GM12873 (cell line): ENCODE results near the gene UMOD.

Experiments used
- TF ChIP-seq, protein P1 (sequence below): IDR thresholded peaks from 2 replicates; pipeline ENCODE4 v1.5.1; 2012; ENCODE audit warnings: low read depth, mild to moderate bottlenecking, moderate library complexity, low read length, control low read depth; ENCODE audit not compliant: insufficient read depth; ENCODE audit errors: missing control alignments

Gene UMOD

DNA sequence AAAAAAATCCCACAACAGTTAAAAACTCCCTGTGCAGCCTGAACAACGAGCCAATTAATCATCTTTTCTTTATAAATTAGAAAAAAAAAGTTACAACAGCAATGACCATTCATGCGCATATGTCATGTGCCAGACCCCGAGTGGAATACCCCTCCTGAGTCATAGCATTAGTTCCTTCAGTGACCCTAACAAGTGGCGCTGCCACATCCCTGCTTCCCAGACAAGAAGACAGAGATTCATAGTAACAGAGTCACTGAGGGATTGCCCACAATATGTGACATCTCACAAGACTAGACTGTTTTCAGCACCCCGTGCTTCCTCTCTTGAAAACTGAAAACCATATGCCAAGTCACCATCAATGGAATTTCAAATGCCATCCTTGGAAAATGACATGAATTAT, 7.9 kb downstream of the UMOD start:
- TF ChIP-seq, protein P1, sequence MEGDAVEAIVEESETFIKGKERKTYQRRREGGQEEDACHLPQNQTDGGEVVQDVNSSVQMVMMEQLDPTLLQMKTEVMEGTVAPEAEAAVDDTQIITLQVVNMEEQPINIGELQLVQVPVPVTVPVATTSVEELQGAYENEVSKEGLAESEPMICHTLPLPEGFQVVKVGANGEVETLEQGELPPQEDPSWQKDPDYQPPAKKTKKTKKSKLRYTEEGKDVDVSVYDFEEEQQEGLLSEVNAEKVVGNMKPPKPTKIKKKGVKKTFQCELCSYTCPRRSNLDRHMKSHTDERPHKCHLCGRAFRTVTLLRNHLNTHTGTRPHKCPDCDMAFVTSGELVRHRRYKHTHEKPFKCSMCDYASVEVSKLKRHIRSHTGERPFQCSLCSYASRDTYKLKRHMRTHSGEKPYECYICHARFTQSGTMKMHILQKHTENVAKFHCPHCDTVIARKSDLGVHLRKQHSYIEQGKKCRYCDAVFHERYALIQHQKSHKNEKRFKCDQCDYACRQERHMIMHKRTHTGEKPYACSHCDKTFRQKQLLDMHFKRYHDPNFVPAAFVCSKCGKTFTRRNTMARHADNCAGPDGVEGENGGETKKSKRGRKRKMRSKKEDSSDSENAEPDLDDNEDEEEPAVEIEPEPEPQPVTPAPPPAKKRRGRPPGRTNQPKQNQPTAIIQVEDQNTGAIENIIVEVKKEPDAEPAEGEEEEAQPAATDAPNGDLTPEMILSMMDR: no peak

- TF ChIP-seq, protein P1: no peak
Measured at GRCh38 chr16:20339744-20340143, 12.8 kb downstream of the UMOD start.

GRCh38 chr16:20336955-20337354, 15.6 kb downstream of the UMOD start:
- TF ChIP-seq, protein P1: no peak

- TF ChIP-seq, protein P1: no peak
Measured at GRCh38 chr16:20334396-20334795, 18.1 kb downstream of the UMOD start.

- TF ChIP-seq, protein P1: no peak
Measured at GRCh38 chr16:20333120-20333519, 19.4 kb downstream of the UMOD start.

GRCh38 chr16:20332411-20332810, 20.1 kb downstream of the UMOD start:
- TF ChIP-seq, protein P1: no peak

- TF ChIP-seq, protein P1: no peak
Measured at GRCh38 chr16:20331635-20332034, 20.9 kb downstream of the UMOD start.

DNA sequence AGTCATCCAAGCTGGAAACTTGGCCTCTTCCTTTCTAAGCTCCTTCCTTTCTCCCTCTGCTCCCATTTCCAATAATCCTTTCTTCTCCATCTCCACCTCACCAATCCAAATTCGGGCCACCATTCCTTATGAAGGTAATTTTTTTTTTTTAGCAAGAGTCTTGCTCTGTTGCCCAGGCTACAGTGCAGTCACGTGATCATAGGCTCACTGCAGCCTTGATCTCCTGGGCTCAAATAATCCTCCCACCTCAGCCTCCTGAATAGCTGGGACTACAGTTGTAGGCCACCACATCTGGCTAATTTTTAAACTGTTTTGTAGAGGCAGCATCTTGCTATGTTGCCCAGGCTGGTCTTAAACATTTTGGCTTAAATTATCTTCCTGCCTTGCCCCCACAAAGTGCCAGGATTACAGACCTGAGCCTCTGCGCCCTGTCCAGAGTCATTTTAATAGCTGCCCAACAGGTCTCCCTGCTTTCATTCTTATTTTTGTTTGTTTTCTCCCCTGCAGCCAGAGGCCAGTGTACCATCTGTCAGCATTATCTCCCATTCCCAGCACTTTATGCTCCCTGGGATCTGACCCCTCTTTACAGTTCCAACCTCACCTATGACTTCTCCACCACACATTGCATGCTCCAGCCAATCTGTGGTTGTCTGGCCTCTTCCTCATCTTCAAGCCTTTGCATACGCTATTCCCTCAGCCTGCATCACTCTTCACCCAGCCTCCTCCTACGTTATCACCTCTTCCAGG, 22.9 kb downstream of the UMOD start:
- TF ChIP-seq, protein P1: no peak
